HepG2 (cell line): ENCODE data around the gene C1orf159. TPM values are rescaled to one million over a fixed set of nuclear protein-coding genes. Genes with fewer than 3 reads are reported as not detected.

Experiments
- ARID2 ChIP-seq: sonication (generic); formaldehyde crosslinking; IDR thresholded peaks from 2 replicates; pipeline ENCODE4 v1.8.1; 2022; ENCODE audit warnings: mild to moderate bottlenecking, missing genetic modification reagents, borderline replicate concordance
- GATAD2A ChIP-seq: IDR thresholded peaks from 2 replicates; pipeline ENCODE4 v1.6.1; 2016
- MED8 ChIP-seq: sonication (generic); formaldehyde crosslinking; IDR thresholded peaks from 2 replicates; pipeline ENCODE4 v1.8.1; 2023; ENCODE audit warnings: mild to moderate bottlenecking, missing genetic modification reagents; ENCODE audit not compliant: insufficient replicate concordance
- MYC ChIP-seq: sonication (generic); formaldehyde crosslinking; IDR thresholded peaks from 2 replicates; pipeline ENCODE4 v1.9.0; 2021; ENCODE audit warnings: missing genetic modification reagents, borderline replicate concordance
- SALL2 ChIP-seq: sonication (generic); formaldehyde crosslinking; IDR thresholded peaks from 2 replicates; pipeline ENCODE4 v1.8.1; 2023; ENCODE audit warnings: mild to moderate bottlenecking, missing genetic modification reagents, inconsistent platforms
- SCMH1 ChIP-seq: sonication (generic); formaldehyde crosslinking; IDR thresholded peaks from 2 replicates; pipeline ENCODE4 v1.9.0; 2021; ENCODE audit warnings: missing genetic modification reagents, mild to moderate bottlenecking, borderline replicate concordance
- SIN3A ChIP-seq: IDR thresholded peaks from 2 replicates; pipeline ENCODE4 v1.6.1; 2011; ENCODE audit warnings: low read depth, mild to moderate bottlenecking, control low read depth, low read length, borderline replicate concordance
- ZBTB7B ChIP-seq: sonication (generic); formaldehyde crosslinking; IDR thresholded peaks from 2 replicates; pipeline ENCODE4 v1.4.0; 2020; ENCODE audit warnings: missing genetic modification reagents
- ZFP1 ChIP-seq: IDR thresholded peaks from 2 replicates; pipeline ENCODE4 v1.6.1; 2016
- ZFP41 ChIP-seq: sonication (generic); formaldehyde crosslinking; IDR thresholded peaks from 2 replicates; pipeline ENCODE4 v1.4.0; 2020; ENCODE audit warnings: mild to moderate bottlenecking, missing genetic modification reagents, borderline replicate concordance
- ZNF350 ChIP-seq: sonication (generic); formaldehyde crosslinking; IDR thresholded peaks from 2 replicates; pipeline ENCODE4 v1.4.0; 2020; ENCODE audit warnings: mild to moderate bottlenecking, low read depth, missing genetic modification reagents, borderline replicate concordance
- ZNF501 ChIP-seq: sonication (generic); formaldehyde crosslinking; IDR thresholded peaks from 2 replicates; pipeline ENCODE4 v1.5.1; 2020; ENCODE audit warnings: mild to moderate bottlenecking, moderate library complexity, missing genetic modification reagents
- ZNF780A ChIP-seq: sonication (generic); formaldehyde crosslinking; IDR thresholded peaks from 2 replicates; pipeline ENCODE4 v1.8.0; 2022; ENCODE audit warnings: mild to moderate bottlenecking, missing genetic modification reagents, moderate library complexity
- ZSCAN20 ChIP-seq: sonication (generic); formaldehyde crosslinking; IDR thresholded peaks from 2 replicates; pipeline ENCODE4 v1.4.0; 2020; ENCODE audit warnings: missing genetic modification reagents, mild to moderate bottlenecking, borderline replicate concordance
- polyA plus RNA-seq, 8 experiments: library from polyadenylated mRNA; depleted of rRNA in 3 of 8; stranded (reverse) in 7 of 8; unstranded in 1 of 8; fragments of >200 nt; fragmentation: Illumina TruSeq in 4 of 8; extraction: Trizol in 4 of 8; gene quantifications; 2 replicates each; pipeline versions ENCODE4 v1.2.1 to v1.2.3, GENCODE V29; 2011 to 2016; ENCODE audit warnings: low read depth in 4 of 8, missing spikeins in 1 of 8, mixed read lengths in 1 of 8; ENCODE audit not compliant: insufficient read depth in 1 of 8
- total RNA-seq, 5 experiments: library from RNA; depleted of rRNA; stranded (reverse); fragments of >200 nt; fragmentation: Illumina TruSeq; extraction: Trizol; gene quantifications; 2 replicates each; pipeline ENCODE4 v1.2.3, GENCODE V29; 2016; ENCODE audit warnings: low read depth in 1 of 5
- TF ChIP-seq, protein P1 (sequence below): sonication (generic); formaldehyde crosslinking; IDR thresholded peaks from 2 replicates; pipeline ENCODE4 v1.8.0; 2022; ENCODE audit warnings: mild to moderate bottlenecking, missing genetic modification reagents, borderline replicate concordance
- TF ChIP-seq, protein P2 (sequence below), 2 experiments: sonication (generic) in 1 of 2; formaldehyde crosslinking in 1 of 2; IDR thresholded peaks; 2 replicates each; pipeline versions ENCODE4 v1.6.1 to v1.9.0; 2014 to 2022; ENCODE audit warnings: antibody characterized with exemption in 1 of 2, borderline replicate concordance in 1 of 2, inconsistent platforms in 1 of 2, low read depth in 1 of 2, missing genetic modification reagents in 1 of 2
- TF ChIP-seq, protein P3 (sequence below): sonication (generic); formaldehyde crosslinking; IDR thresholded peaks from 2 replicates; pipeline ENCODE4 v1.8.1; 2023; ENCODE audit warnings: mild to moderate bottlenecking, missing genetic modification reagents
- TF ChIP-seq, protein P4 (sequence below): sonication (generic); formaldehyde crosslinking; conservative IDR thresholded peaks from 2 replicates; pipeline ENCODE4 v1.4.0; 2020; ENCODE audit warnings: missing genetic modification reagents

The C1orf159 gene
- total and polyA plus RNA-seq, 2 of the 13 experiments (the other 11 are each of a cell fraction or from before 2014, with no cell fraction given): 3.8 to 6.7 TPM

DNA sequence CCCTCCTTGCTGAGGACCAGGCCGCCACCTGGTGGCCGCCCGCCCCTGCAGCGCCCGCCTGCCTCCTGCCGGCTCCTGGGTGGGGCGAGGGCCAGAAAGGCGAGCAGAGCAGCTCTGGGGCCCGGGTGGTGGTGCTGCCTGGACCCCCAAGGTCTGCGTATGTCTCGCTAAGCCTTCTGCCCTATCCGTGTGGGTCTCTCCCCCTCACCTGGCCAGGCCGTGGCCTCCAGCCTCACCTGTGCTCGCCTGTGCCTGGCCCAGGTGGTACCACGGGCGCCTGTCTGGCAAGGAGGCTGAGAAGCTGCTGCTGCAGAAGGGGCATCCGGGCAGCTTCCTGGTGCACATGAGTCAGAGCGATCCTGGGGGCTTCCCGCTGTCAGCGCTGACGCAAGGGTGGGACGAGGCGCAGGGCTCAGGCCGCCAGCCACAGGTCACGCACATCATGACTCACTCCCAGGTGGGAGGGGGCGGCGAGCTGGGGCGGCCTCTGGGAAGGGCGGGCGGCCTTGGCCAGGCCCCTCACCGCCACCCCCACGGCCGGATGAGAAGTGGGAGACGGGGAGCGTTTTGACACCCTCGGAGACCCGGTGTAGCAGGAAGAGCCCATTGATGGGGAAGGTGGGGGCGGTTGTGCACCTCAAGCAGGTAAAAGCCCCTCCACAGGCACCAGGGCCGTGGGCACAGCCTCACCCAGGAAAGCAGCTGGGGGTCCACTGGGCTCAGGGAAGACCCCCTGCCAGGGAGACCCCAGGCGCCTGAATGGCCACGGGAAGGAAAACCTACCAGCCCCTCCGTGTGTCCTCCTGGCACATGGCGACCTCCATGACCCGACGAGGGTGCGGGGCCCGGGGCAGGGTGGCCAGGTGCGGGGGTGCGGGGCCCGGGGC, 51.7 kb downstream of the C1orf159 start (continued):
- TF ChIP-seq SALL2 (CRISPR knock-in tag) (no peak), MYC (CRISPR knock-in tag) (peak; percentile 50; the same call in 1 of the 2 replicates), ZBTB7B (CRISPR knock-in tag) (peak; percentile 91), ZFP41 (CRISPR knock-in tag) (no peak), ZSCAN20 (no peak), SCMH1 (CRISPR knock-in tag) (no peak), ZNF350 (CRISPR knock-in tag) (peak; percentile 60; the same call in 1 of the 2 replicates), ZNF501 (peak; percentile 82), SIN3A (no peak), ZNF780A (CRISPR knock-in tag) (no peak), GATAD2A (no peak; the same call in 1 of the 2 replicates), MED8 (no peak), ARID2 (CRISPR knock-in tag) (no peak), ZFP1 (CRISPR knock-in tag) (no peak)
- TF ChIP-seq, protein P1, sequence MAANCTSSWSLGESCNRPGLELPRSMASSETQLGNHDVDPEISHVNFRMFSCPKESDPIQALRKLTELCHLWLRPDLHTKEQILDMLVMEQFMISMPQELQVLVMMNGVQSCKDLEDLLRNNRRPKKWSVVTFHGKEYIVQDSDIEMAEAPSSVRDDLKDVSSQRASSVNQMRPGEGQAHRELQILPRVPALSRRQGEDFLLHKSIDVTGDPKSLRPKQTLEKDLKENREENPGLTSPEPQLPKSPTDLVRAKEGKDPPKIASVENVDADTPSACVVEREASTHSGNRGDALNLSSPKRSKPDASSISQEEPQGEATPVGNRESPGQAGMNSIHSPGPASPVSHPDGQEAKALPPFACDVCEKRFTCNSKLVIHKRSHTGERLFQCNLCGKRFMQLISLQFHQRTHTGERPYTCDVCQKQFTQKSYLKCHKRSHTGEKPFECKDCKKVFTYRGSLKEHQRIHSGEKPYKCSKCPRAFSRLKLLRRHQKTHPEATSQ (CRISPR knock-in tag): no peak
- TF ChIP-seq, protein P2, sequence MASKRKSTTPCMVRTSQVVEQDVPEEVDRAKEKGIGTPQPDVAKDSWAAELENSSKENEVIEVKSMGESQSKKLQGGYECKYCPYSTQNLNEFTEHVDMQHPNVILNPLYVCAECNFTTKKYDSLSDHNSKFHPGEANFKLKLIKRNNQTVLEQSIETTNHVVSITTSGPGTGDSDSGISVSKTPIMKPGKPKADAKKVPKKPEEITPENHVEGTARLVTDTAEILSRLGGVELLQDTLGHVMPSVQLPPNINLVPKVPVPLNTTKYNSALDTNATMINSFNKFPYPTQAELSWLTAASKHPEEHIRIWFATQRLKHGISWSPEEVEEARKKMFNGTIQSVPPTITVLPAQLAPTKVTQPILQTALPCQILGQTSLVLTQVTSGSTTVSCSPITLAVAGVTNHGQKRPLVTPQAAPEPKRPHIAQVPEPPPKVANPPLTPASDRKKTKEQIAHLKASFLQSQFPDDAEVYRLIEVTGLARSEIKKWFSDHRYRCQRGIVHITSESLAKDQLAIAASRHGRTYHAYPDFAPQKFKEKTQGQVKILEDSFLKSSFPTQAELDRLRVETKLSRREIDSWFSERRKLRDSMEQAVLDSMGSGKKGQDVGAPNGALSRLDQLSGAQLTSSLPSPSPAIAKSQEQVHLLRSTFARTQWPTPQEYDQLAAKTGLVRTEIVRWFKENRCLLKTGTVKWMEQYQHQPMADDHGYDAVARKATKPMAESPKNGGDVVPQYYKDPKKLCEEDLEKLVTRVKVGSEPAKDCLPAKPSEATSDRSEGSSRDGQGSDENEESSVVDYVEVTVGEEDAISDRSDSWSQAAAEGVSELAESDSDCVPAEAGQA (IDR thresholded peaks at IDR 0.05; ENCODE audit: low read depth): peak; percentile 34; the same call in 1 of the 2 replicates
- TF ChIP-seq, protein P2 (CRISPR knock-in tag; IDR thresholded peaks at IDR 0.05; ENCODE audit: borderline replicate concordance): no peak
- TF ChIP-seq, protein P3, sequence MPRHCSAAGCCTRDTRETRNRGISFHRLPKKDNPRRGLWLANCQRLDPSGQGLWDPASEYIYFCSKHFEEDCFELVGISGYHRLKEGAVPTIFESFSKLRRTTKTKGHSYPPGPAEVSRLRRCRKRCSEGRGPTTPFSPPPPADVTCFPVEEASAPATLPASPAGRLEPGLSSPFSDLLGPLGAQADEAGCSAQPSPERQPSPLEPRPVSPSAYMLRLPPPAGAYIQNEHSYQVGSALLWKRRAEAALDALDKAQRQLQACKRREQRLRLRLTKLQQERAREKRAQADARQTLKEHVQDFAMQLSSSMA: 0 out of 2 replicates have a peak, but pooled peaks have one; percentile 70
- TF ChIP-seq, protein P4, sequence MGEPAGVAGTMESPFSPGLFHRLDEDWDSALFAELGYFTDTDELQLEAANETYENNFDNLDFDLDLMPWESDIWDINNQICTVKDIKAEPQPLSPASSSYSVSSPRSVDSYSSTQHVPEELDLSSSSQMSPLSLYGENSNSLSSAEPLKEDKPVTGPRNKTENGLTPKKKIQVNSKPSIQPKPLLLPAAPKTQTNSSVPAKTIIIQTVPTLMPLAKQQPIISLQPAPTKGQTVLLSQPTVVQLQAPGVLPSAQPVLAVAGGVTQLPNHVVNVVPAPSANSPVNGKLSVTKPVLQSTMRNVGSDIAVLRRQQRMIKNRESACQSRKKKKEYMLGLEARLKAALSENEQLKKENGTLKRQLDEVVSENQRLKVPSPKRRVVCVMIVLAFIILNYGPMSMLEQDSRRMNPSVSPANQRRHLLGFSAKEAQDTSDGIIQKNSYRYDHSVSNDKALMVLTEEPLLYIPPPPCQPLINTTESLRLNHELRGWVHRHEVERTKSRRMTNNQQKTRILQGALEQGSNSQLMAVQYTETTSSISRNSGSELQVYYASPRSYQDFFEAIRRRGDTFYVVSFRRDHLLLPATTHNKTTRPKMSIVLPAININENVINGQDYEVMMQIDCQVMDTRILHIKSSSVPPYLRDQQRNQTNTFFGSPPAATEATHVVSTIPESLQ: no peak
